Gastroesophageal sphincter (tissue), 4 donors: ENCODE data around the gene TNFAIP2. TPM values are rescaled to one million over a fixed set of nuclear protein-coding genes. Genes with fewer than 3 reads are reported as not detected.

Source experiments
- ATAC-seq: fragments of 150-250 bp; one replicate; pipeline ENCODE4 v1.9.1; 2016; ENCODE audit warnings: mild to moderate bottlenecking, moderate library complexity
- H3K27ac ChIP-seq, 4 donors: fragments of 200-600 bp; sonication (generic) in 3 of 4; 1 replicate in 3 of 4; 2 replicates in 1 of 4; pipeline ENCODE4 v1.5.1; 2016 to 2019
- H3K27me3 ChIP-seq: fragments of 200-600 bp; sonication (generic); one replicate; pipeline ENCODE4 v1.5.1; 2019
- H3K36me3 ChIP-seq, 2 donors: fragments of 200-600 bp; sonication (generic); one replicate each; pipeline ENCODE4 v1.5.1; 2019; ENCODE audit warnings: control low read depth in 1 of 2
- H3K4me1 ChIP-seq, 3 donors: fragments of 200-600 bp; sonication (generic); 1 replicate in 2 of 3; 2 replicates in 1 of 3; pipeline ENCODE4 v1.5.1; 2016 to 2019; ENCODE audit warnings: control low read depth in 2 of 3
- H3K4me3 ChIP-seq, 2 donors: fragments of 200-600 bp; sonication (generic); one replicate each; pipeline ENCODE4 v1.5.1; 2019; ENCODE audit warnings: mild to moderate bottlenecking in 1 of 2, moderate library complexity in 1 of 2
- H3K9me3 ChIP-seq, 3 donors: fragments of 200-600 bp; sonication (generic); one replicate each; pipeline ENCODE4 v1.5.1; 2017 to 2019; ENCODE audit warnings: control low read depth in 2 of 3
- CTCF ChIP-seq, 4 experiments: fragments of 200-600 bp in 2 of 4; fragments of 450-650 bp in 2 of 4; sonication (generic) in 1 of 4; IDR thresholded peaks; one replicate each; pipeline ENCODE4 v1.5.1; 2017 to 2019; ENCODE audit warnings: antibody characterized with exemption in 4 of 4, mild to moderate bottlenecking in 2 of 4, moderate library complexity in 2 of 4
- EP300 ChIP-seq: sonication (generic); formaldehyde crosslinking; IDR thresholded peaks from one replicate; pipeline ENCODE4 v1.6.1; 2017; ENCODE audit warnings: antibody characterized with exemption, mild to moderate bottlenecking
- POLR2A ChIP-seq, 2 donors: fragments of 450-650 bp; IDR thresholded peaks; one replicate each; pipeline ENCODE4 v1.6.1; 2017; ENCODE audit warnings: antibody characterized with exemption in 2 of 2, mild to moderate bottlenecking in 2 of 2, moderate library complexity in 1 of 2
- POLR2AphosphoS5 ChIP-seq: sonication (generic); formaldehyde crosslinking; IDR thresholded peaks from one replicate; pipeline ENCODE4 v1.6.1; 2017; ENCODE audit warnings: antibody characterized with exemption
- WGBS, 2 donors: methylation state at CpG; one replicate each; pipeline ENCODE4 v1.1.5; 2018; ENCODE audit warnings: low coverage in 1 of 2; 5-methylcytosine and 5-hydroxymethylcytosine counted together
- total RNA-seq, 4 donors: library from RNA; depleted of rRNA; stranded (reverse); fragments of >200 nt; gene quantifications; one replicate each; pipeline ENCODE4 v1.1.0, GENCODE V29; 2016

Gene TNFAIP2
- total RNA-seq, 4 donors from 2014 or later: 51.6 to 61.9 (median 59.1) TPM

- Histone ChIP-seq H3K36me3 (no peaks in the 10 kb centered on the region), H3K9me3 (no peaks in the 10 kb centered on the region), H3K27me3 (peaks cover 57% of the 10 kb centered on the region), H3K4me3 (no peak overlapping the region), H3K4me1 (peaks cover 0 to 25% (median 8%) of the 10 kb centered on the region in 3 donors), H3K27ac (no peak overlapping the region)
- TF ChIP-seq POLR2A (IDR thresholded peaks at IDR 0.05): no peak
- no peak for TF ChIP-seq EP300
- no peak for TF ChIP-seq POLR2AphosphoS5
- no peak for TF ChIP-seq CTCF (IDR thresholded peaks at IDR 0.05)
- WGBS, 2 donors: 47 to 55% methylated on average over 2 to 3 of the region's 31 CpGs
- no peak for ATAC-seq
Observed at GRCh38 chr14:103097994-103098957, 25.0 kb upstream of the TNFAIP2 start.

GRCh38 chr14:103099081-103099732 lies 24.1 kb upstream of the TNFAIP2 start:
- TF ChIP-seq POLR2AphosphoS5 (no peak), EP300 (no peak)
- Histone ChIP-seq H3K27me3 (peaks cover 66% of the 10 kb centered on the region), H3K9me3 (no peaks in the 10 kb centered on the region), H3K36me3 (no peaks in the 10 kb centered on the region), H3K4me3 (no peak overlapping the region), H3K4me1 (peaks cover 0 to 34% (median 17%) of the 10 kb centered on the region in 3 donors), H3K27ac (no peak overlapping the region)
- ATAC-seq: no peak
- 20% methylated on average over 1 of the region's 12 CpGs; no CpG with 5 or more reads in 1 of the 2 donors for WGBS, 2 donors

GRCh38 chr14:103099733-103100280 lies 23.5 kb upstream of the TNFAIP2 start:
- Histone ChIP-seq H3K27me3 (peaks cover 72% of the 10 kb centered on the region), H3K4me1 (peaks cover 0 to 36% (median 20%) of the 10 kb centered on the region in 3 donors), H3K9me3 (no peaks in the 10 kb centered on the region), H3K4me3 (no peak overlapping the region), H3K36me3 (no peaks in the 10 kb centered on the region), H3K27ac (no peak overlapping the region)
- WGBS, 2 donors: no CpG with 5 or more reads among the region's 8 CpGs
- no peak for ATAC-seq
- TF ChIP-seq CTCF (IDR thresholded peaks at IDR 0.05): no peak
- no peak for TF ChIP-seq POLR2A (IDR thresholded peaks at IDR 0.05)

GRCh38 chr14:103100281-103101121 lies 22.8 kb upstream of the TNFAIP2 start:
- H3K4me1 ChIP-seq: peaks cover 0 to 42% (median 26%) of the 10 kb centered on the region in 3 donors
- no peak for ATAC-seq
- peaks cover 79% of the 10 kb centered on the region for H3K27me3 ChIP-seq
- 85 to 87% methylated on average over 4 to 11 of the region's 25 CpGs for WGBS, 2 donors
- H3K36me3 ChIP-seq: no peaks in the 10 kb centered on the region
- H3K9me3 ChIP-seq: no peaks in the 10 kb centered on the region
- H3K27ac ChIP-seq: no peak overlapping the region
- TF ChIP-seq EP300 (no peak), POLR2A (IDR thresholded peaks at IDR 0.05) (no peak), POLR2AphosphoS5 (no peak), CTCF (IDR thresholded peaks at IDR 0.05) (no peak)
- no peak overlapping the region for H3K4me3 ChIP-seq
